Keratinocyte (primary cell): ENCODE results near the gene SLC8A3. TPM values are rescaled to one million over a fixed set of nuclear protein-coding genes. Genes with fewer than 3 reads are reported as not detected.

Experiments used
- DNase-seq: peaks from one replicate; pipeline ENCODE4 v3.0.0-alpha.2; 2011; ENCODE audit warnings: low read depth, missing footprints, low spot score
- FAIRE-seq: peaks from 2 replicates; lab custom pipeline; 2011; peaks lifted over from hg19 to GRCh38; lab: Jason Lieb, UNC
- H2AFZ ChIP-seq: 2 replicates; pipeline ENCODE4 v1.6.0; 2012; ENCODE audit warnings: low read length, control low read depth, inconsistent platforms; ENCODE audit not compliant: control insufficient read depth
- H3K27ac ChIP-seq: 2 replicates; pipeline ENCODE4 v1.5.1; 2011; ENCODE audit warnings: low read length; ENCODE audit not compliant: control insufficient read depth, insufficient read depth
- H3K27me3 ChIP-seq: 3 replicates; pipeline ENCODE4 v1.6.0; 2011; ENCODE audit warnings: low read length; ENCODE audit not compliant: control insufficient read depth, insufficient read depth; ENCODE audit errors: extremely low read depth
- H3K36me3 ChIP-seq, 2 experiments: 2 replicates in 1 of 2; 3 replicates in 1 of 2; pipeline ENCODE4 v1.5.1; 2011; ENCODE audit warnings: low read length in 2 of 2, mild to moderate bottlenecking in 1 of 2; ENCODE audit not compliant: control insufficient read depth in 2 of 2, insufficient read depth in 2 of 2; ENCODE audit errors: extremely low read depth in 1 of 2
- H3K4me1 ChIP-seq: 3 replicates; pipeline ENCODE4 v1.5.1; 2011; ENCODE audit warnings: low read length; ENCODE audit not compliant: control insufficient read depth, insufficient read depth; ENCODE audit errors: extremely low read depth
- H3K4me2 ChIP-seq: 3 replicates; pipeline ENCODE4 v1.6.0; 2011; ENCODE audit warnings: low read depth, low read length; ENCODE audit not compliant: control insufficient read depth, insufficient read depth; ENCODE audit errors: extremely low read depth
- H3K4me3 ChIP-seq, 3 experiments: fragments of 200-600 bp in 1 of 3; sonication (generic) in 1 of 3; 2 replicates in 2 of 3; 3 replicates in 1 of 3; pipeline ENCODE4 v1.5.1; 2011 to 2016; ENCODE audit warnings: low read length in 3 of 3, mild to moderate bottlenecking in 3 of 3, control low read depth in 2 of 3, inconsistent platforms in 1 of 3, low read depth in 1 of 3, mixed read lengths in 1 of 3, mixed run types in 1 of 3, moderate library complexity in 1 of 3; ENCODE audit not compliant: control insufficient read depth in 2 of 3, insufficient read depth in 2 of 3; ENCODE audit errors: extremely low read depth in 1 of 3
- H3K79me2 ChIP-seq: 2 replicates; pipeline ENCODE4 v1.6.0; 2012; ENCODE audit warnings: low read length; ENCODE audit not compliant: control insufficient read depth, insufficient read depth
- H3K9ac ChIP-seq: 3 replicates; pipeline ENCODE4 v1.6.0; 2011; ENCODE audit warnings: low read length; ENCODE audit not compliant: control insufficient read depth, insufficient read depth; ENCODE audit errors: extremely low read depth
- H3K9me1 ChIP-seq: 3 replicates; pipeline ENCODE4 v1.6.0; 2011; ENCODE audit warnings: low read length; ENCODE audit not compliant: control insufficient read depth, insufficient read depth; ENCODE audit errors: extremely low read depth
- H3K9me3 ChIP-seq: 2 replicates; pipeline ENCODE4 v1.5.1; 2012; ENCODE audit warnings: low read depth, low read length; ENCODE audit not compliant: control insufficient read depth
- H4K20me1 ChIP-seq: 3 replicates; pipeline ENCODE4 v1.6.0; 2011; ENCODE audit warnings: low read length; ENCODE audit not compliant: control insufficient read depth, insufficient read depth; ENCODE audit errors: extremely low read depth
- EZH2 ChIP-seq: IDR thresholded peaks from one replicate; pipeline ENCODE4 v1.6.1; 2012; ENCODE audit warnings: inconsistent platforms, mild to moderate bottlenecking, low read length, moderate library complexity
- dilution Hi-C: fragments of 300-500 bp; cut with MboI; formaldehyde crosslinking; loops from one replicate; pipeline ENCODE4 v1.7.0; 2020; ENCODE audit warnings: low sequenced_read_pairs; ENCODE audit not compliant: extremely low pct_ligation_motif_present
- polyA plus RNA-seq, 5 experiments: library from polyadenylated mRNA; depleted of rRNA in 3 of 5; stranded (reverse) in 3 of 5; stranded (forward) in 1 of 5; unstranded in 1 of 5; fragments of >200 nt; gene quantifications; 1 replicate in 1 of 5; 2 replicates in 3 of 5; 3 replicates in 1 of 5; pipeline versions ENCODE4 v1.2.1 to v1.2.3, GENCODE V29; 2011 to 2012; ENCODE audit warnings: missing spikeins in 2 of 5, low read depth in 1 of 5, low replicate concordance in 1 of 5
- TF ChIP-seq, protein P1 (sequence below), 3 experiments: IDR thresholded peaks in 1 of 3; conservative IDR thresholded peaks in 1 of 3; optimal IDR thresholded peaks in 1 of 3; 2 replicates in 2 of 3; 3 replicates in 1 of 3; pipeline versions ENCODE3 to v1.5.1; 2011; ENCODE audit warnings: low read length in 3 of 3, mild to moderate bottlenecking in 3 of 3, moderate library complexity in 2 of 3, control low read depth in 1 of 3, inconsistent platforms in 1 of 3; ENCODE audit not compliant: insufficient read depth in 2 of 3; ENCODE audit errors: extremely low read depth in 1 of 3

SLC8A3 gene
- polyA plus RNA-seq, 1 donor (not counting 4 experiments of a cell fraction or from before 2014, with no cell fraction given), result not detected

DNA sequence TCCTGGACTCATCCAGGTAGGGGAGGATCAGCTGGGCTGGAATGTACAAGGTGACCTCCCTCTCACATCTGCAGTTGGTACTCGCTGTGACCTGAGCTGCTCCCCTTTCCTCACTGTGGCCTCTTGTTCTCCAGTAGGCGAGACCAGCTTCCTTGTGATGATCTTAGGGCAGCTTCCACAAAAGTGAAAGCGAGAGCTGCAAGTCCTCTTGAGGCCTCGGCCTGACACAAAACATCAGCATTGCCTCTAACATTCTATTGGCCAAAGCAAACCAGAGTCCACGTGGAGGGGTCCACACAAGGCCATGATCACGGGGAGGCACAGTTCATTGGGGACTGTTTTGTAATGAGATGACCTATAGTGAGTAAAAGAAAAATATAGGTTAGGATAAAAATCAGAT lies 182.1 kb downstream of the SLC8A3 start:
- H3K9me3 ChIP-seq, result no peaks in the 10 kb centered on the region
- no peak overlapping the region for H2AFZ ChIP-seq
- dilution Hi-C loops, result no loop called here
- peaks cover 26% of the 10 kb centered on the region for H3K4me1 ChIP-seq
- no peak for TF ChIP-seq EZH2
- TF ChIP-seq, protein P1, sequence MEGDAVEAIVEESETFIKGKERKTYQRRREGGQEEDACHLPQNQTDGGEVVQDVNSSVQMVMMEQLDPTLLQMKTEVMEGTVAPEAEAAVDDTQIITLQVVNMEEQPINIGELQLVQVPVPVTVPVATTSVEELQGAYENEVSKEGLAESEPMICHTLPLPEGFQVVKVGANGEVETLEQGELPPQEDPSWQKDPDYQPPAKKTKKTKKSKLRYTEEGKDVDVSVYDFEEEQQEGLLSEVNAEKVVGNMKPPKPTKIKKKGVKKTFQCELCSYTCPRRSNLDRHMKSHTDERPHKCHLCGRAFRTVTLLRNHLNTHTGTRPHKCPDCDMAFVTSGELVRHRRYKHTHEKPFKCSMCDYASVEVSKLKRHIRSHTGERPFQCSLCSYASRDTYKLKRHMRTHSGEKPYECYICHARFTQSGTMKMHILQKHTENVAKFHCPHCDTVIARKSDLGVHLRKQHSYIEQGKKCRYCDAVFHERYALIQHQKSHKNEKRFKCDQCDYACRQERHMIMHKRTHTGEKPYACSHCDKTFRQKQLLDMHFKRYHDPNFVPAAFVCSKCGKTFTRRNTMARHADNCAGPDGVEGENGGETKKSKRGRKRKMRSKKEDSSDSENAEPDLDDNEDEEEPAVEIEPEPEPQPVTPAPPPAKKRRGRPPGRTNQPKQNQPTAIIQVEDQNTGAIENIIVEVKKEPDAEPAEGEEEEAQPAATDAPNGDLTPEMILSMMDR (optimal IDR thresholded peaks at IDR 0.05 in 1 of 3, IDR thresholded peaks at IDR 0.05 in 1 of 3, conservative IDR thresholded peaks at IDR 0.05 in 1 of 3; ENCODE audit: extremely low read depth in 1 of 3, insufficient read depth in 2 of 3, low read length in 3 of 3), result no peak
- H3K79me2 ChIP-seq, result no peaks in the 10 kb centered on the region
- no peak overlapping the region for H3K4me3 ChIP-seq
- H3K9me1 ChIP-seq, result no peaks in the 10 kb centered on the region
- H3K9ac ChIP-seq, result no peak overlapping the region
- no peak for DNase-seq
- FAIRE-seq, result no peak
- no peaks in the 10 kb centered on the region for H4K20me1 ChIP-seq
- no peak overlapping the region for H3K27ac ChIP-seq
- no peaks in the 10 kb centered on the region for H3K36me3 ChIP-seq
- H3K4me2 ChIP-seq, result no peak overlapping the region
- H3K27me3 ChIP-seq, result no peaks in the 10 kb centered on the region

DNA sequence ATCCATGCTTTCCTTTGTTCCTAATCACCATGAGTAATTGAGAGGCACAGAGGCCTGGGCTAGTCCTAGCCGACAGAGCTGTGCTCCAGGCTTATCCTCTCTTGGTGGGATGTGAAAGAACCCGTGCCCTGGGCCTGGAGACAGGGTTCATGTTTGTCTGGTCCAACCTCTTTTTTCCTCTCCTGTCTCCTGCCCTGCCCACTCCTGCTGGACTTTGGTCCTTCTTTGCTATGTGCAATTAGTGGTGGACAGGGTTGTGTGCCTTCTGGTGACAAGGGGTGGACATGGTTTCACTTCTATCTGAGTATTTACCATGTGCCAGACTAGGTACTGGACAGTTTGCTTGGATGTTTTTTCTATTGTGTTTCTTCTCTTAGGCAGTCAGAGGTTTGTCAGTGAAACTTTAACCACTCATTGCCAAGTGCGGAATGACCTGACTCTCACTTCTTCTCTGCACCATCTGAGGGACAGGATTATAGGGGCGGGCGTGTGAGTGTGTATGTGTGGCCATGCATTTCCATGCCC lies 183.4 kb downstream of the SLC8A3 start:
- H3K79me2 ChIP-seq, result no peaks in the 10 kb centered on the region
- H3K4me2 ChIP-seq, result no peak overlapping the region
- no peak overlapping the region for H3K9ac ChIP-seq
- H3K4me3 ChIP-seq, result no peak overlapping the region
- no peaks in the 10 kb centered on the region for H3K9me3 ChIP-seq
- H3K36me3 ChIP-seq, result no peaks in the 10 kb centered on the region
- H3K27ac ChIP-seq, result no peak overlapping the region
- no peak for DNase-seq
- peaks cover 20% of the 10 kb centered on the region for H3K4me1 ChIP-seq
- no peak for TF ChIP-seq EZH2
- TF ChIP-seq, protein P1 (optimal IDR thresholded peaks at IDR 0.05 in 1 of 3, IDR thresholded peaks at IDR 0.05 in 1 of 3, conservative IDR thresholded peaks at IDR 0.05 in 1 of 3; ENCODE audit: extremely low read depth in 1 of 3, insufficient read depth in 2 of 3, low read length in 3 of 3), result no peak
- no peak overlapping the region for H2AFZ ChIP-seq
- H4K20me1 ChIP-seq, result no peaks in the 10 kb centered on the region
- dilution Hi-C loops, result no loop called here
- H3K27me3 ChIP-seq, result no peaks in the 10 kb centered on the region
- H3K9me1 ChIP-seq, result no peaks in the 10 kb centered on the region
- FAIRE-seq, result no peak
